Neuronal stem cell (in vitro differentiated cells): ENCODE results near the gene ACP2.
A peak's percentile ranks its signal among the peaks of the same experiment; 100 is the strongest.

Source experiments
- DNase-seq: peaks from one replicate; pipeline ENCODE4 v3.0.0-alpha.2; 2013; ENCODE audit warnings: low spot score
- H2AFZ ChIP-seq: one replicate; pipeline ENCODE4 v1.6.1; 2013; ENCODE audit warnings: mild to moderate bottlenecking, low read length, inconsistent platforms
- H2AK5ac ChIP-seq: 2 replicates; pipeline ENCODE4 v1.6.1; 2013; ENCODE audit warnings: low read depth, mild to moderate bottlenecking, inconsistent platforms, low read length, moderate library complexity, mixed read lengths
- H2BK120ac ChIP-seq: 2 replicates; pipeline ENCODE4 v1.6.1; 2013; ENCODE audit warnings: low read depth, mild to moderate bottlenecking, inconsistent platforms, low read length, moderate library complexity, mixed read lengths
- H2BK12ac ChIP-seq: one replicate; pipeline ENCODE4 v1.6.1; 2013; ENCODE audit warnings: low read length, inconsistent platforms
- H2BK15ac ChIP-seq: 2 replicates; pipeline ENCODE4 v1.6.1; 2013; ENCODE audit warnings: mild to moderate bottlenecking, low read length, inconsistent platforms, mixed read lengths
- H2BK5ac ChIP-seq: one replicate; pipeline ENCODE4 v1.6.1; 2013; ENCODE audit warnings: inconsistent platforms, mild to moderate bottlenecking, low read length, moderate library complexity
- H3K14ac ChIP-seq: one replicate; pipeline ENCODE4 v1.6.1; 2013; ENCODE audit warnings: low read length, inconsistent platforms
- H3K18ac ChIP-seq: 2 replicates; pipeline ENCODE4 v1.6.1; 2013; ENCODE audit warnings: low read length, inconsistent platforms
- H3K23ac ChIP-seq: 2 replicates; pipeline ENCODE4 v1.6.1; 2013; ENCODE audit warnings: low read depth, mild to moderate bottlenecking, mixed read lengths, low read length, inconsistent platforms; ENCODE audit not compliant: poor library complexity
- H3K27ac ChIP-seq: replicated peaks from 3 replicates; pipeline ENCODE4 v1.5.1; 2013; ENCODE audit warnings: low read length, inconsistent platforms
- H3K27me3 ChIP-seq, 3 experiments: 2 replicates each; pipeline ENCODE4 v1.6.1; 2013; ENCODE audit warnings: low read length in 3 of 3, mild to moderate bottlenecking in 2 of 3, inconsistent platforms in 1 of 3, low read depth in 1 of 3, mixed read lengths in 1 of 3, moderate library complexity in 1 of 3; ENCODE audit not compliant: control insufficient read depth in 3 of 3, insufficient read depth in 3 of 3
- H3K36me3 ChIP-seq, 2 donors: replicated peaks in 1 of 2; 2 replicates each; pipeline ENCODE4 v1.6.1; 2013; ENCODE audit warnings: low read length in 2 of 2; ENCODE audit not compliant: control insufficient read depth in 2 of 2, insufficient read depth in 2 of 2
- H3K4ac ChIP-seq: 2 replicates; pipeline ENCODE4 v1.6.1; 2013; ENCODE audit warnings: inconsistent platforms, mild to moderate bottlenecking, low read length, moderate library complexity
- H3K4me1 ChIP-seq, 2 donors: 1 replicate in 1 of 2; 2 replicates in 1 of 2; pipeline ENCODE4 v1.6.1; 2013; ENCODE audit warnings: low read length in 2 of 2, low read depth in 1 of 2; ENCODE audit not compliant: control insufficient read depth in 2 of 2, insufficient read depth in 1 of 2
- H3K4me2 ChIP-seq: one replicate; pipeline ENCODE4 v1.6.1; 2013; ENCODE audit warnings: mild to moderate bottlenecking, low read length, inconsistent platforms; ENCODE audit not compliant: insufficient read depth, poor library complexity, severe bottlenecking
- H3K4me3 ChIP-seq, 2 donors: 2 replicates each; pipeline ENCODE4 v1.5.1; 2013; ENCODE audit warnings: low read length in 2 of 2, mild to moderate bottlenecking in 2 of 2, inconsistent platforms in 1 of 2, moderate library complexity in 1 of 2
- H3K79me1 ChIP-seq: one replicate; pipeline ENCODE4 v1.6.1; 2013; ENCODE audit warnings: low read depth, mild to moderate bottlenecking, inconsistent platforms, low read length, moderate library complexity
- H3K9ac ChIP-seq: one replicate; pipeline ENCODE4 v1.6.1; 2013; ENCODE audit warnings: mild to moderate bottlenecking, low read depth, low read length, inconsistent platforms; ENCODE audit not compliant: poor library complexity
- H3K9me3 ChIP-seq, 2 donors: replicated peaks in 1 of 2; 2 replicates each; pipeline versions ENCODE3 to v1.6.1; 2013; ENCODE audit warnings: low read length in 2 of 2, mild to moderate bottlenecking in 2 of 2, inconsistent platforms in 1 of 2, low read depth in 1 of 2, mixed read lengths in 1 of 2, moderate library complexity in 1 of 2; ENCODE audit not compliant: control insufficient read depth in 2 of 2, insufficient read depth in 1 of 2
- H4K8ac ChIP-seq: one replicate; pipeline ENCODE4 v1.6.1; 2013; ENCODE audit warnings: low read depth, mild to moderate bottlenecking, inconsistent platforms, low read length, moderate library complexity
- H4K91ac ChIP-seq: one replicate; pipeline ENCODE4 v1.6.1; 2013; ENCODE audit warnings: low read length, low read depth, mild to moderate bottlenecking, inconsistent platforms; ENCODE audit not compliant: poor library complexity
- WGBS, 2 donors: extraction: QIAGEN DNeasy Blood & Tissue Kit; methylation state at CpG; one replicate each; pipeline ENCODE4 v1.1.7; 2013; ENCODE audit warnings: missing lambda C conversion rate in 2 of 2, mixed read lengths in 1 of 2; ENCODE audit not compliant: insufficient read length in 2 of 2, insufficient replicate concordance in 1 of 2; ENCODE audit errors: extremely low coverage in 2 of 2; 5-methylcytosine and 5-hydroxymethylcytosine counted together

The ACP2 gene

DNA sequence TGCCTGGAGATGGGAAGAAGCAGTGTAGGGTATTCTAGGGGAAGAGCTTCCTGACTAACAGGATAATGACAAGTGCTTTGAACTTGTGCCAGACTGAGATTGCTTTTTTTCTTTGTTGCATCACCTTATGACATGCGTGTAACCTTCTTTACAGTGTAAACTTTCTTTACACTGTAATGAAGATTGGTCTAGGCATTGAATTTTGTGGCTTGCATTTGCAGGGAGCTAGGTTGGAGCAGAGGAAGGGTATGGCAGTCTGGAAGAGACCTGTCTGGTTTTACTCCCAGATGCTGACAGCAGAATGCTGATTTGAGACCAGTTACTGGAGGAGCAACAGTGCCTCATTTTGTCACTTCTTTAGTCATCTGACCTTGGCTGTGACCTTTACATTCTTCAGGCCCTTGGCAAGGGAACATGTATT is 28.2 kb downstream of the ACP2 start:
- H2AK5ac ChIP-seq = no peak overlapping the region
- H3K4me3 ChIP-seq = no peak overlapping the region
- no peak overlapping the region for H3K4ac ChIP-seq
- H3K14ac ChIP-seq = no peak overlapping the region
- no peaks in the 10 kb centered on the region for H3K27me3 ChIP-seq
- H3K9ac ChIP-seq = no peak overlapping the region
- H3K23ac ChIP-seq = no peak overlapping the region
- no peak overlapping the region for H2BK15ac ChIP-seq
- H3K9me3 ChIP-seq = no peaks in the 10 kb centered on the region
- no peak overlapping the region for H3K4me2 ChIP-seq
- no peak overlapping the region for H4K91ac ChIP-seq
- H3K27ac ChIP-seq = no peak overlapping the region
- peaks cover 7% of the 10 kb centered on the region for H3K79me1 ChIP-seq
- H3K18ac ChIP-seq = no peak overlapping the region
- no peak for DNase-seq
- peaks cover 9 to 15% of the 10 kb centered on the region in 2 donors for H3K36me3 ChIP-seq
- H4K8ac ChIP-seq = no peak overlapping the region
- H3K4me1 ChIP-seq = peaks cover 8 to 11% of the 10 kb centered on the region in 2 donors
- H2BK12ac ChIP-seq = no peak overlapping the region
- no peak overlapping the region for H2BK120ac ChIP-seq
- no peak overlapping the region for H2BK5ac ChIP-seq
- no peak overlapping the region for H2AFZ ChIP-seq
- no CpG with 5 or more reads among the region's 1 CpG for WGBS, 2 donors

DNA sequence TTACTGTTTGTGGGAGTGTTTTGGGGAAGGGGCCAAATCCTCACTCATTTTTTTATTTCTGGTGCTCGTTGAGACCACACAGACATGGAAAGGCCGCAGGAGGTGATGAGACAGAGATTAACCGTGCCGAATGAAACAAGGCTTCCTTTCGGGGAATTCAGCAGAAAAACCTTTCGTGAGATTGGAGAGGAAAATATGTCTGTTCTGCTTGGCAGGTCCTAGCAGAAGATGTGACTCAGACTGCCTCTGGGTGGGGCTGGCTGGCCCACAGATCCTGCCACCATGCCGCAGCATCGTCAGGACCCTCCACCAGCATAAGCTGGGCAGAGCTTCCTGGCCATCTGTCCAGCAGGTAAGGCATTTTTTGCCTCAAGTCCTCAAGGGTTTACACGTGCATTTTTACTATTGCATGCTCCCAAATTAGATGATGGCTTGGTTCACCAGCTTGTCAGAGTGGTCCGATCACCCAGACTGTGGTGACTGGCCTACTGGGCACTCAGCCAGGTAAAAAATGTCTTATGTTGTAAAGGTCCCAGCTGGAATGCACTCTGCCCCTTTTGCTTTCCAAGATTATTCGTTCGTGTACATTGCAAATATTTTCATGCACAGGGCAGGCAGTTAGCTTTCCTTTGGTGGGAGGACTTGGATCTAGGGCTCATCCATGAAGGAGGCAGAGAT is 32.4 kb downstream of the ACP2 start:
- peak overlapping the region; percentile 85 for H3K4me2 ChIP-seq
- no peak overlapping the region for H2BK120ac ChIP-seq
- H2BK15ac ChIP-seq = no peak overlapping the region
- peaks cover 2 to 11% of the 10 kb centered on the region in 2 donors for H3K36me3 ChIP-seq
- H2BK5ac ChIP-seq = no peak overlapping the region
- H4K8ac ChIP-seq = no peak overlapping the region
- no peak overlapping the region for H3K14ac ChIP-seq
- no peak overlapping the region for H4K91ac ChIP-seq
- peaks cover 10 to 15% of the 10 kb centered on the region in 2 donors for H3K4me1 ChIP-seq
- H3K4ac ChIP-seq = no peak overlapping the region
- WGBS, 2 donors = no CpG with 5 or more reads among the region's 12 CpGs
- H3K23ac ChIP-seq = no peak overlapping the region
- no peak overlapping the region for H3K27ac ChIP-seq
- H2AK5ac ChIP-seq = no peak overlapping the region
- H3K4me3 ChIP-seq = peak overlapping the region; percentile 38 to 48
- H3K9me3 ChIP-seq = no peaks in the 10 kb centered on the region
- DNase-seq = no peak
- H3K79me1 ChIP-seq = peaks cover 7% of the 10 kb centered on the region
- H3K27me3 ChIP-seq = no peaks in the 10 kb centered on the region
- no peak overlapping the region for H2BK12ac ChIP-seq
- no peak overlapping the region for H3K18ac ChIP-seq
- peak overlapping the region; percentile 81 for H2AFZ ChIP-seq
- peak overlapping the region; percentile 60 for H3K9ac ChIP-seq

GRCh38 chr11:47215366-47215910 is 33.2 kb downstream of the ACP2 start:
- Histone ChIP-seq H2BK5ac (peak overlapping the region; percentile 95), H3K4me1 (peaks cover 10 to 13% of the 10 kb centered on the region in 2 donors), H3K4ac (peak overlapping the region; percentile 32), H3K4me3 (peak overlapping the region; percentile 48 to 84), H2BK15ac (peak overlapping the region; percentile 66), H3K9me3 (no peaks in the 10 kb centered on the region), H4K91ac (peak overlapping the region; percentile 94), H2AK5ac (peak overlapping the region; percentile 92), H3K27me3 (no peaks in the 10 kb centered on the region), H3K23ac (peak overlapping the region; percentile 38), H4K8ac (no peak overlapping the region), H3K14ac (peak overlapping the region; percentile 83), H3K79me1 (peaks cover 7% of the 10 kb centered on the region), H2AFZ (peak overlapping the region; percentile 81), H3K4me2 (peak overlapping the region; percentile 85), H3K18ac (peak overlapping the region; percentile 96), H2BK12ac (peak overlapping the region; percentile 0), H2BK120ac (no peak overlapping the region), H3K36me3 (peaks cover 2 to 10% of the 10 kb centered on the region in 2 donors), H3K9ac (peak overlapping the region; percentile 97), H3K27ac (peak overlapping the region; percentile 82)
- WGBS, 2 donors = no CpG with 5 or more reads among the region's 15 CpGs
- no peak for DNase-seq

DNA sequence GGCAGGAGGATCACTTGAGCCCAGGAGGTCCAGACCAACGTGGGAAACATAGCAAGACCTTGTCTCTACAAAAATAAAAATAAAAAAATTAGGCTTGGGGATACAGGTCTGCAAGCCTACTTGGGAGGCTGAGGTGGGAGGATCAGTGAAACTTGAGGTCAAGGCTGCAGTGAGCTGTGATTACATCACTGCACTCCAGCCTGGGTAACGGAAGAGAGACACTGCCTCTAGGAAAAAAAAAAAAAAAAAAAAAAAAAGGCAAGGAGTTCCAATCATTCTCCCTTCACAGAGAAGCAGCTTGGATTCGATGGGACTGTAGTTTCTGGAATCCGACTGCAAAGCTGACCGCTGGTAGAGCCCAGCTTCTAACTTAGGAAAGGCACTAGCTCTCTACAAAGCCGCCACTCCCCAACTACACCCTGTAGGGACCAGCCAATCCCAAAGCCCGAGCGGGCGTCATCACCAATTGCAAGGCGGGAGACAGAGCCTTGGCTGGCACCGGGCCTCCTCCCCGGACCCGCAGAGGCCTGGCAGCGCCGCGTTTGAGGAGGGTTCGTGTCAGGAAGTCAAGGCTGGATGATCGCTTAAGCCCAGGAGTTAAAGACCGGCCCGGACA is 34.6 kb downstream of the ACP2 start:
- no peak overlapping the region for H4K91ac ChIP-seq

More for the DNA sequence above, 34.6 kb downstream of the ACP2 start:
- Histone ChIP-seq H3K4ac (no peak overlapping the region), H2BK15ac (peak overlapping the region; percentile 56), H2BK12ac (no peak overlapping the region), H2BK120ac (no peak overlapping the region), H3K79me1 (peaks cover 7% of the 10 kb centered on the region), H3K4me3 (peak overlapping the region in 1 of 2 donors; percentile 77), H3K4me2 (peak overlapping the region; percentile 60), H3K27me3 (no peaks in the 10 kb centered on the region), H3K9ac (no peak overlapping the region), H3K4me1 (peaks cover 6 to 10% of the 10 kb centered on the region in 2 donors), H3K23ac (peak overlapping the region; percentile 34), H3K27ac (peak overlapping the region; percentile 64), H2BK5ac (no peak overlapping the region), H3K14ac (no peak overlapping the region), H3K9me3 (no peaks in the 10 kb centered on the region), H4K8ac (peak overlapping the region; percentile 8), H2AFZ (peak overlapping the region; percentile 81), H2AK5ac (no peak overlapping the region), H3K36me3 (peaks cover 0 to 5% of the 10 kb centered on the region in 2 donors), H3K18ac (peak overlapping the region; percentile 52)
- no CpG with 5 or more reads among the region's 20 CpGs for WGBS, 2 donors
- DNase-seq = peak; percentile 68
